ENCODE measurements around the gene OR4D2. TPM values are rescaled to one million over a fixed set of nuclear protein-coding genes. Genes with fewer than 3 reads are reported as not detected.
A peak's percentile ranks its signal among the peaks of the same experiment; 100 is the strongest.

OR4D2 gene
- total RNA-seq, 8 experiments from 2014 or later = 0.17 to 0.35 (median 0.28) TPM; not detected in 5

GRCh38 chr17:58184308-58184985, 17.7 kb downstream of the OR4D2 start:
- in situ Hi-C loops (cut with MboI; ENCODE audit: low pct_unique_long_range_greater_than_20kb in 2 of 9, low sequenced_read_pairs in 9 of 9, unreplicated experiment in 9 of 9) = no loop called here
- peak in 3 of 8 experiments; percentile 67 to 98 (median 94) for ATAC-seq (replicated peaks in 6 of 8)
- H3K27ac ChIP-seq = no peak overlapping the region
- H3K4me1 ChIP-seq (replicated peaks in 1 of 2) = no peaks in the 10 kb centered on the region
- 20 to 80% (median 64%) methylated on average over 1 to 7 of the region's 10 CpGs; no CpG with 5 or more reads in 4 of the 10 experiments for WGBS, 10 experiments
- no peak overlapping the region for H3K4me3 ChIP-seq

DNA sequence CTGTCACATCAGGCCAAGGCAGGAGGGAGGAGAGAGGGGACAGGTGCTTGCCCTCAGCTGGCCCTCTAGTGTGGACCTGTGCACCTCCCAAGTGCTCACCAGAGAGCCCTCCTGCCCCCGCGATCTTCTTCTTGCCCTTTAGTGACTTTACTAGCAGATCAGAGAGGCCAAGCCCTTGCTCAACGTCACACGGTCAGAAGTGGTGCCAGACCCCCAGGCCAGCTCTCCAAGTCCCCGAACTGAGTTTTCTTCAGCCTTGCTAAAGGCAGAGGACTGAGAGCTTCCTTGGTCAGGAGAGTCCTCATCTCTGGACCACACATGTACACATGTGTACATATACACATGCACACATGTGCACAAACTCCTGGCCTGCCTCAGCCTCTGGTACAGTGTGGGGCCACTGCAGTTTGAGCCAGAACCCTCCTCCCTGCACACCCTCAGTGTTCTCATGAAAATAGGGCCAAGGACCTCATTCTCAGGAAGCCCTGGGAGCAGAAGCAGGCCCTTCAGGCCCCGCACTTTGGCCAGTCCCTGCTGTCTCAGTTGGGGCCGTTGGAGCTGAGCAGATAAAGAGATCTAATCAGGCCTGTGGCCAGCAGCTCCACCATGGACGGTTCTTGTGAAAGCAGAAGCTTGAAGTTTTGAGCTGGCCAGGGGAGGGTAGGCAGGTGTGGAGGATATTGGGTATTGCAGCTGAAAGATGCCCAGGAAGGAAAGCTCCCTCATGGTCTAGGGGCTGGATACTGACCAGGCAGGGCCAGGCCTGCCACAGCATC, 18.4 kb downstream of the OR4D2 start:
- Histone ChIP-seq H3K27ac (no peak overlapping the region), H3K4me3 (no peak overlapping the region), H3K4me1 (replicated peaks in 1 of 2) (no peaks in the 10 kb centered on the region)
- WGBS, 10 experiments = 17 to 74% (median 43%) methylated on average over 1 to 6 of the region's 8 CpGs; no CpG with 5 or more reads in 3 of the 10 experiments
- no peak for ATAC-seq (replicated peaks in 6 of 8)
- in situ Hi-C loops (cut with MboI; ENCODE audit: low pct_unique_long_range_greater_than_20kb in 2 of 9, low sequenced_read_pairs in 9 of 9, unreplicated experiment in 9 of 9) = no loop called here

DNA sequence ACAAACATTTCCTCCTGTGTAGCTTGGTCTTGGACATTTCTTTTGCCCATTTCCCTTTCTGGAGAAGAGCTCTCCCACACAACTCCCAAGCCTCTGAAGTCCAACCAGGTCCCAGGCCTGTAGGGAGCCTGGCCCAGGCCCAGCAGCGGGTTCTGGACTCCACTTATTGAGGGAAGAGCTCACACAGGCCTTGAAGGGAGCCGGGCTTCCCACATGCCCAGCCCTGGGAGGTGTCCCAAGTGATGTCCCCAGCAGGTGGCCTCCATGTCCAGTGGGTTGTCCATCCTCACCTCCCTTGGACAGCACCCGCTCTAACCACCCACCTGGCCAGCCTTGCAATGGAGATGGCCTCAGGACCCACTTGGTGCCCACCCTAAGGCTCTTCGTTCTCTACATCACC, 19.8 kb downstream of the OR4D2 start:
- H3K27ac ChIP-seq = no peak overlapping the region
- H3K4me3 ChIP-seq = no peak overlapping the region
- 0 to 80% methylated on average over 1 of the region's 4 CpGs; no CpG with 5 or more reads in 8 of the 10 experiments for WGBS, 10 experiments
- no peaks in the 10 kb centered on the region for H3K4me1 ChIP-seq (replicated peaks in 1 of 2)
- no peak for ATAC-seq (replicated peaks in 6 of 8)
- in situ Hi-C loops (cut with MboI; ENCODE audit: low pct_unique_long_range_greater_than_20kb in 2 of 9, low sequenced_read_pairs in 9 of 9, unreplicated experiment in 9 of 9) = no loop called here

GRCh38 chr17:58187063-58187462, 20.3 kb downstream of the OR4D2 start:
- in situ Hi-C loops (cut with MboI; ENCODE audit: low pct_unique_long_range_greater_than_20kb in 2 of 9, low sequenced_read_pairs in 9 of 9, unreplicated experiment in 9 of 9) = no loop called here
- 33 to 100% (median 65%) methylated on average over 1 to 4 of the region's 6 CpGs; no CpG with 5 or more reads in 2 of the 10 experiments for WGBS, 10 experiments

GRCh38 chr17:58187675-58188074, 20.9 kb downstream of the OR4D2 start:
- ATAC-seq (replicated peaks in 6 of 8) = no peak
- no peak overlapping the region for H3K4me3 ChIP-seq

More at GRCh38 chr17:58187063-58187462, 20.3 kb downstream of the OR4D2 start:
- H3K27ac ChIP-seq = no peak overlapping the region
- ATAC-seq (replicated peaks in 6 of 8) = no peak
- H3K4me3 ChIP-seq = no peak overlapping the region
- H3K4me1 ChIP-seq (replicated peaks in 1 of 2) = no peaks in the 10 kb centered on the region

DNA sequence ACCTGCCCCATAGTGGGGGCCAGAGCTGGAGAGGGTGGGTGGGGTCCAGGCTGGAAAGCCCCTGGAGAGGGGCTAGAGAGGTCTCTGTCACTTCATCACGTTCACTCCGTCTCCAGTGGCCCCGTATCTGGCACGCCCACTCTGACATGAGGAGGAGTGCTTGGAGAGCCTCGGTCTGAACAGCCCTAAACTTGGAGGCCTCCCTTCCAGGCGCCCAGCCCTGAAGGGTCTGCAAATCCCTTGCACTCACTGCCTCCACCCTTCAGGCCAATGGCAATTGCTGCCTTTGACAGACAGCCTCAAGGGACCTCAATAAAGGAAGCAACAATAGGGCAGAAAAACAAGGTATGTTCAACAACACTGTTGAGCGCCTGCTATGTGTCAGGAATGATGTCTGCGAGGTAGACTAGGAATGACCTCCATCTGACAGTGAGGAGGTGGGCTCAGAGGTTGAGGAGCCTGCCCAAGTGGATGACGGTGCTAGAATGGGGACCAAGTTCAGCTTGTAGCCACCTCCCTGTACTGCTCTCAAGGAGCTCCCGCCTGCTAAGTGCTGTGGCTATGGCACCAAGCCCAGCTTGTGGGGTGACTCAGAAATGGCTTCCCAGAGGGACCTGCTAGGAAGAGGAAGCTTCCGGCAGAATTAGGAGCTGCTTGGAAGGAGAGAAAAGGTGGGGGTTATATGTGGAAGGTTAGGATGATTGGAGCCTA, 22.8 kb downstream of the OR4D2 start:
- in situ Hi-C loops (cut with MboI; ENCODE audit: low pct_unique_long_range_greater_than_20kb in 2 of 9, low sequenced_read_pairs in 9 of 9, unreplicated experiment in 9 of 9) = no loop called here
- WGBS, 10 experiments = 15 to 100% (median 62%) methylated on average over 1 to 5 of the region's 11 CpGs; no CpG with 5 or more reads in 3 of the 10 experiments
- ATAC-seq (replicated peaks in 6 of 8) = peak in 2 of 8 experiments; percentile 96
- Histone ChIP-seq H3K4me3 (no peak overlapping the region), H3K4me1 (replicated peaks in 1 of 2) (no peaks in the 10 kb centered on the region), H3K27ac (no peak overlapping the region)

More at GRCh38 chr17:58187675-58188074, 20.9 kb downstream of the OR4D2 start:
- WGBS, 10 experiments = 25 to 64% (median 42%) methylated on average over 2 to 5 of the region's 7 CpGs; no CpG with 5 or more reads in 3 of the 10 experiments
- in situ Hi-C loops (cut with MboI; ENCODE audit: low pct_unique_long_range_greater_than_20kb in 2 of 9, low sequenced_read_pairs in 9 of 9, unreplicated experiment in 9 of 9) = no loop called here
- no peaks in the 10 kb centered on the region for H3K4me1 ChIP-seq (replicated peaks in 1 of 2)
- no peak overlapping the region for H3K27ac ChIP-seq

DNA sequence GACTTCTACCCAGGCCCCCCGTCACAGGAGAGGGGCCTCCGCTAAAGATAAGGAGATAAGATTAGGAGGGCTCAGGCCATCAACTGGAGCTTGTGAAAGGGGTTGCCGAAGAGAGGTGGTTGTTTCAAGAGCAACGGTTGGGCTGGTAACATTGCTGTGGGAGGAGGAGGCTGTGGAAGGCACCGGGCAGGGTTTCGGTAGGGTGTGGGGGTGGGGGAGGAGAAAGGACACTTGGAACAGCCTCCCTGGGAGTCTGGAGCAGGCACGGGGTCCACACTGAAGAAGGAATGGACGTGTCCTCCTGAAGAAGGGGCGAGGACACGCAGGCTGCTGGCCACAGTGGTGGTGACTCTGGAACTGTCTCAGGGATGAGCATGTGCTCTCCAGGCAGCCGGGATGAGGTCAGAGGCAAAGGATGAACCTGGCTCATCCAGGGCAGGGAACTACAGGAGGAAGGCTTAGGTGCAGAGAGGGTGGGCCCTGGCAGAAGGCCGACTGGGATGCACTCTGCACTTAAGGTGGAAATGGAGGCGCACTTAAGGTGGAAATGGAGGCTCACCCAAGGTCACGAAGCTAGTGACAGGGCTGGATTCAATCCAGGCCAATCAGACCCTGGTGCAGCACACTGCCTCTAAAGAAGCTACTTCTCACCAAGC, 24.6 kb downstream of the OR4D2 start:
- WGBS, 10 experiments = 0 to 100% (median 50%) methylated on average over 1 to 7 of the region's 14 CpGs; no CpG with 5 or more reads in 4 of the 10 experiments
- Histone ChIP-seq H3K4me3 (no peak overlapping the region), H3K4me1 (replicated peaks in 1 of 2) (no peaks in the 10 kb centered on the region), H3K27ac (no peak overlapping the region)
- in situ Hi-C loops (cut with MboI; ENCODE audit: low pct_unique_long_range_greater_than_20kb in 2 of 9, low sequenced_read_pairs in 9 of 9, unreplicated experiment in 9 of 9) = no loop called here
- ATAC-seq (replicated peaks in 6 of 8) = peak in 1 of 8 experiments; percentile 37

DNA sequence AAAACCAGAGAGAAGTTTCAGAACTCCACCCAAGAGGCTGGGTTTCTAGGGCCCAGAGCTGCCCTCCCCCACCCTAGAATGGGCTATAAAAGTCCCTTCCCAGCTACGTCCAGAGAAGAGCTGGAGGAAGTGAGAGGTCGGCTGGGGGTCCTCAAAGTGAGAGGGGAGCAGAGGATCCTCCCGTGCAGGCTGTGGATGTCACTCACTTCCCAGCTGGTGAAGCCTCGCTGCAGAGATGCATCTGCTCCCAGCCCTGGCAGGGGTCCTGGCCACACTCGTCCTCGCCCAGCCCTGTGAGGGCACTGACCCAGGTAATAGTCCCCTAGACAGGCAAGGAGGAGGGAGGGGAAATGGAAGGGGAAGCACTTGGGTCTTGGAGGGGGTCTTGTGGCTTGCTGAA, 25.8 kb downstream of the OR4D2 start, which contains the start of gene EPX:
Gene EPX, plus strand, starts transcription at position 115 of the 400 bp plus-strand sequence. Its CDS starts 121 bp downstream, at position 236.
- H3K4me3 ChIP-seq = no peak within 1 kb of the TSS
- no peak within 1 kb of the TSS for H3K27ac ChIP-seq
- 20% methylated on average over 1 of the region's 6 CpGs; no CpG with 5 or more reads in 9 of the 10 experiments for WGBS, 10 experiments
- in situ Hi-C loops (cut with MboI; ENCODE audit: low pct_unique_long_range_greater_than_20kb in 2 of 9, low sequenced_read_pairs in 9 of 9, unreplicated experiment in 9 of 9) = no loop called here
- no peak for ATAC-seq (replicated peaks in 6 of 8)
- H3K4me1 ChIP-seq (replicated peaks in 1 of 2) = no peaks in the 10 kb centered on the region

GRCh38 chr17:58193641-58194255, 27.0 kb downstream of the OR4D2 start:
- Histone ChIP-seq H3K27ac (no peak overlapping the region), H3K4me3 (no peak overlapping the region), H3K4me1 (replicated peaks in 1 of 2) (no peaks in the 10 kb centered on the region)
- no peak for ATAC-seq (replicated peaks in 6 of 8)
- in situ Hi-C loops (cut with MboI; ENCODE audit: low pct_unique_long_range_greater_than_20kb in 2 of 9, low sequenced_read_pairs in 9 of 9, unreplicated experiment in 9 of 9) = no loop called here
- WGBS, 10 experiments = 20 to 90% (median 62%) methylated on average over 1 to 4 of the region's 18 CpGs; no CpG with 5 or more reads in 6 of the 10 experiments

DNA sequence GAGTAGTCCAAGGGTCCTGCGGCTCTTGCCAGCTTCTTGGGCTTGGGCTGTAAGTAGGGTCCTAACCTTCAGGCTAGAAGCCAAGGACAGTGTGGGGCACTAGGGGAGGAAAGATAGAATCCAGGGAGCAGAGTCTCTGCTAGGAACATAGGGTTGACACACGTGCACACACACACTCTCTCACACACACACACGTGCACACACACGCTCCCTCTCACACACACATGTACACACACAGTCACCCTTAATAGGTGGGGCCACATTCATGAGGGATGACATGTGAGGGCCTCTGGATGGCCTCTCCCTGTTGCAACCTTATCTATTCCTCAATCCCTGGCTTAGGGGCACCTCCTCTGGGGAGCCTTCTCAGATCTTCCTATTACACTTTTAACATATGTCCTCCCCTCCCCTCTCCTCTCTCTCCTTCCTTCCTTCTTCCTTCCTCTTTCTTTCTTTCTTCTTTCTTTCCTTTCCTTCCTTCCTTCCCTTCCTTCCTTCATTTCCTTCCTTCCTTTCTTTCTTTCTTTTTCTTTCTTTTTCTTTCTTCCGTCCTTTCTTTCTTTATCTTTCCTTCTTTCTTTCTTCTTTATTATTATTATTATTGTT, 28.8 kb downstream of the OR4D2 start:
- Histone ChIP-seq H3K4me3 (no peak overlapping the region), H3K27ac (no peak overlapping the region), H3K4me1 (replicated peaks in 1 of 2) (no peaks in the 10 kb centered on the region)
- WGBS, 10 experiments = 39 to 100% (median 63%) methylated on average over 1 to 4 of the region's 5 CpGs
- peak in 2 of 8 experiments; percentile 27 to 37 for ATAC-seq (replicated peaks in 6 of 8)
- in situ Hi-C loops (cut with MboI; ENCODE audit: low pct_unique_long_range_greater_than_20kb in 2 of 9, low sequenced_read_pairs in 9 of 9, unreplicated experiment in 9 of 9) = no loop called here

DNA sequence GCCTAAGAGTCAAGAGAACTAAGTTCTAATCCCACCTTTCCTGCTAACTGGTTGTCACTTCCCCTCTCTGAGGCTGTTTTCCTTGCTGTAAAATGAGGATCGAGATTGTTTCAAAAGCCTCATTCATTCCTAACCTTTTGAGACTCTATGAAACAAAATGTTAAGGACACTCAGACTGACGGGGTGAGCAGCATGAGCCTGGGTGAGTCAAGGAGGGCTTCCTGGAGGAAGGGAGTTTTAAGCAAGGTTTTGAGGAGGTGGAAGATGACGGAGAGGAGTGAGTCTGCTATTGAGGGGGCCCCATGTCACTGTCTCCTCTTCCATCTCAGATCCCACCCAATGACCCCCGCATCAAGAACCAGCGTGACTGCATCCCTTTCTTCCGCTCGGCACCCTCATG, 29.8 kb downstream of the OR4D2 start:
- 13 to 100% (median 71%) methylated on average over 1 to 4 of the region's 7 CpGs; no CpG with 5 or more reads in 1 of the 10 experiments for WGBS, 10 experiments
- Histone ChIP-seq H3K4me3 (no peak overlapping the region), H3K4me1 (replicated peaks in 1 of 2) (no peaks in the 10 kb centered on the region), H3K27ac (no peak overlapping the region)
- in situ Hi-C loops (cut with MboI; ENCODE audit: low pct_unique_long_range_greater_than_20kb in 2 of 9, low sequenced_read_pairs in 9 of 9, unreplicated experiment in 9 of 9) = no loop called here
- no peak for ATAC-seq (replicated peaks in 6 of 8)

All from motor neuron (in vitro differentiated cells).